Measurements from ENCODE around the gene LRRC7. TPM values are rescaled to one million over a fixed set of nuclear protein-coding genes. Genes with fewer than 3 reads are reported as not detected.
A peak's percentile ranks its signal among the peaks of the same experiment; 100 is the strongest.

Gene LRRC7
- total RNA-seq, 2 experiments from 2014 or later = 0.14 to 0.20 TPM

- no peaks in the 10 kb centered on the region for H3K4me1 ChIP-seq (ENCODE audit: insufficient read depth, low read length)
- intact Hi-C loops (cut with DNase I, micrococcal nuclease) = no loop called here
- H3K27ac Mint-ChIP-seq = no peak overlapping the region
- TF ChIP-seq CTCF (IDR thresholded peaks at IDR 0.05) = no peak
- DNase-seq = no peak
- H3K4me1 Mint-ChIP-seq (ENCODE audit: low read depth) = no peaks in the 10 kb centered on the region
- H3K27me3 Mint-ChIP-seq = no peaks in the 10 kb centered on the region
- no peaks in the 10 kb centered on the region for H3K36me3 ChIP-seq (ENCODE audit: insufficient read depth, low read length)
- no peak overlapping the region for H3K4me3 ChIP-seq (ENCODE audit: low read length)
- H3K4me3 Mint-ChIP-seq = no peak overlapping the region
- ATAC-seq (ENCODE audit: poor library complexity) = no peak
- peaks cover 0 to 4% of the 10 kb centered on the region in 2 experiments for H3K9me3 ChIP-seq (ENCODE audit: control insufficient read depth in 1 of 2, insufficient read depth in 1 of 2, low read length in 2 of 2)
- ChIA-PET CTCF (no interaction called here), POLR2A (no interaction called here)
- H3K36me3 Mint-ChIP-seq (ENCODE audit: low read depth) = no peaks in the 10 kb centered on the region
- no peak overlapping the region for H3K27ac ChIP-seq (ENCODE audit: low read depth in 1 of 2, low read length in 2 of 2)
- peaks cover 6% of the 10 kb centered on the region for H3K9me3 Mint-ChIP-seq
- no peaks in the 10 kb centered on the region for H3K27me3 ChIP-seq (ENCODE audit: control insufficient read depth in 1 of 2, insufficient read depth in 2 of 2, low read length in 2 of 2)
These were observed 77.8 kb downstream of the LRRC7 start for GRCh38 chr1:69645477-69645876.

DNA sequence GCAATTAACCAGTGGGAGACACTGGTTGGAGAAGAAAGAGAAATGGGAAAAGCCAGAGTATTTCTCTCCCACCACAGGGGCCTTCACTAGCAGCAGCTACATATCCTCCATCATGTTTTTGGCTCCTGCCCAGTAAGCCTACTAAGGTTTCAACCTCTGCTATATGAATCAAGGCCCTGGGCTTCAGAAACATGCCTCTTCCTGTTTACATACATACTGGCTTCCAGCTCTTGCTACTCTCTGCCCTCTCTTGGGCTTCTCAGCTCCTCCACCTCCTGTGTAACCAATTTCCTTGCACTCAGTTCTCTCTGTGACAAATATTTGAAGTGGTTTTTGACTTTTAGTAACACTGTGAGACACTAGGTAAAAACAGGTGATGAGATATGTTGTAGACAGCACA is 80.8 kb downstream of the LRRC7 start:
- DNase-seq (peak in 3 of 14 experiments; percentile 9 to 25 (median 10)), ATAC-seq (ENCODE audit: poor library complexity) (peak; percentile 48)
- Histone ChIP-seq H3K9me3 (ENCODE audit: control insufficient read depth in 1 of 2, insufficient read depth in 1 of 2, low read length in 2 of 2) (peaks cover 0 to 4% of the 10 kb centered on the region in 2 experiments), H3K4me3 (ENCODE audit: low read length) (no peak overlapping the region), H3K27ac (ENCODE audit: low read depth in 1 of 2, low read length in 2 of 2) (no peak overlapping the region), H3K27me3 (ENCODE audit: control insufficient read depth in 1 of 2, insufficient read depth in 2 of 2, low read length in 2 of 2) (no peaks in the 10 kb centered on the region), H3K36me3 (ENCODE audit: insufficient read depth, low read length) (no peaks in the 10 kb centered on the region), H3K4me1 (ENCODE audit: insufficient read depth, low read length) (no peaks in the 10 kb centered on the region)
- Mint-ChIP-seq H3K9me3 (peaks cover 7% of the 10 kb centered on the region), H3K4me3 (no peak overlapping the region), H3K27ac (no peak overlapping the region), H3K27me3 (no peaks in the 10 kb centered on the region), H3K4me1 (ENCODE audit: low read depth) (no peaks in the 10 kb centered on the region), H3K36me3 (ENCODE audit: low read depth) (no peaks in the 10 kb centered on the region)
- no peak for TF ChIP-seq CTCF (IDR thresholded peaks at IDR 0.05)
- POLR2A ChIA-PET = no interaction called here
- CTCF ChIA-PET = no interaction called here
- intact Hi-C loops (cut with DNase I, micrococcal nuclease) = no loop called here

GRCh38 chr1:69649383-69649990 is 81.8 kb downstream of the LRRC7 start:
- Histone ChIP-seq H3K9me3 (ENCODE audit: control insufficient read depth in 1 of 2, insufficient read depth in 1 of 2, low read length in 2 of 2) (peaks cover 0 to 4% of the 10 kb centered on the region in 2 experiments), H3K27ac (ENCODE audit: low read depth in 1 of 2, low read length in 2 of 2) (no peak overlapping the region), H3K4me3 (ENCODE audit: low read length) (no peak overlapping the region), H3K27me3 (ENCODE audit: control insufficient read depth in 1 of 2, insufficient read depth in 2 of 2, low read length in 2 of 2) (no peaks in the 10 kb centered on the region), H3K4me1 (ENCODE audit: insufficient read depth, low read length) (no peaks in the 10 kb centered on the region), H3K36me3 (ENCODE audit: insufficient read depth, low read length) (no peaks in the 10 kb centered on the region)
- ATAC-seq (ENCODE audit: poor library complexity) (no peak), DNase-seq (no peak)
- POLR2A ChIA-PET = no interaction called here
- TF ChIP-seq CTCF (IDR thresholded peaks at IDR 0.05) = no peak
- Mint-ChIP-seq H3K9me3 (peaks cover 5% of the 10 kb centered on the region), H3K27me3 (no peaks in the 10 kb centered on the region), H3K4me3 (no peak overlapping the region), H3K27ac (no peak overlapping the region), H3K4me1 (ENCODE audit: low read depth) (no peaks in the 10 kb centered on the region), H3K36me3 (ENCODE audit: low read depth) (no peaks in the 10 kb centered on the region)
- CTCF ChIA-PET = no interaction called here
- intact Hi-C loops (cut with DNase I, micrococcal nuclease) = no loop called here

Measured in CD4-positive, alpha-beta T cell (primary cell).